ENCODE results near the gene INPP5F. TPM values are rescaled to one million over a fixed set of nuclear protein-coding genes. Genes with fewer than 3 reads are reported as not detected.
"Not testable (repeated sequence)": the region's sequence is repeated elsewhere in the genome, so short reads cannot be mapped to it uniquely, and the experiment has no call there.

Gene INPP5F
- total and polyA plus RNA-seq, 4 donors = 6.9 to 23.9 (median 18.3) TPM

DNA sequence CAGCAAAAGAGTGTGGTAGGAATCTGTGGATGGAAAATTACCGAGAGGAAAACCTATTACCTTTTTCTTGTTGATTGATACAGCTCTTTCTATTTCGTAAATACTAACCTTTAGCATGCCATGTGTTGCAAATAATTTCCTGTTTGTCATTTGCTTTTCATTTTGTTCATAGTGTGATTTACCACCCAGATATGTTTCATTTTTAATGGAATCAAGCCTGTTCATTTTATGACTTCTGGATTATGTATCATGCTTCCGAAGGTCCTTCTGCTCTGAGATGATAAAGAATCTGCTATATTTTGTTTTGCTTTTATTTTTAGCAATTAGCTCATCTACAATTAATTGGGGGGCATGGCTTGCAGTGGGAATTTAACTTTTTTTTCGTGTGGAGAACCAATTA, 46.5 kb downstream of the INPP5F start:
- intact Hi-C loops (cut with DNase I) = no loop called here
- Histone ChIP-seq H3K4me1 (ENCODE audit: control insufficient read depth in 1 of 2, insufficient read depth in 2 of 2, low read length in 2 of 2) (no peaks in the 10 kb centered on the region), H3K4me3 (ENCODE audit: low read length in 2 of 2) (no peak overlapping the region), H3K27me3 (ENCODE audit: control insufficient read depth in 1 of 2, insufficient read depth in 2 of 2, low read length in 1 of 2) (no peaks in the 10 kb centered on the region), H3K9me3 (ENCODE audit: control insufficient read depth, low read length) (no peaks in the 10 kb centered on the region), H3K27ac (ENCODE audit: low read depth in 1 of 2, low read length in 2 of 2) (no peak overlapping the region), H3K36me3 (ENCODE audit: control insufficient read depth in 1 of 2, insufficient read depth in 2 of 2, low read length in 1 of 2) (no peaks in the 10 kb centered on the region)
- ATAC-seq (ENCODE audit: low FRiP score) = no peak
- WGBS, 2 donors = 94 to 97% methylated on average over 4 of the region's 4 CpGs
- no peak for DNase-seq

DNA sequence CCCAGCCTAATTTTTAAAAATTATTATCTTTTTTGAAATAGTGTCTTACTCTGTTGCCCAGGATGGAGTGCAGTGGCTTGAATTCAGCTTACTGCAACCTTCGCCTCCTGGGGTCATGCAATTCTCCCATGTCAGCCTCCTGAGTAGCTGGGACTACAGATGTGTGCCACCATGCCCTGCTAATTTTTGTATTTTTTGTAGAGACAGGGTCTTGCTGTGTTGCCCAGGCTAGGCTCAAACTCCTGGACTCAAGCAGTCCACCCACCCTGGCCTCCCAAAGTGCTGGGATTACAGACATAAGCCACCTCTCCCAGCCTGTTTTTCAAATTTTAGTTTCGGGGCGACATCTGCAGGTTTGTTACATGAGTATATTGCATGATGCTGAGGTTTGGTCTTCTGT, 47.2 kb downstream of the INPP5F start:
- DNase-seq; H3K4me1 ChIP-seq (ENCODE audit: control insufficient read depth in 1 of 2, insufficient read depth in 2 of 2, low read length in 2 of 2); intact Hi-C loops (cut with DNase I); H3K9me3 ChIP-seq (ENCODE audit: control insufficient read depth, low read length); H3K27me3 ChIP-seq (ENCODE audit: control insufficient read depth in 1 of 2, insufficient read depth in 2 of 2, low read length in 1 of 2); H3K27ac ChIP-seq (ENCODE audit: low read depth in 1 of 2, low read length in 2 of 2); ATAC-seq (ENCODE audit: low FRiP score); H3K36me3 ChIP-seq (ENCODE audit: control insufficient read depth in 1 of 2, insufficient read depth in 2 of 2, low read length in 1 of 2); H3K4me3 ChIP-seq (ENCODE audit: low read length in 2 of 2): not testable (repeated sequence)
- WGBS, 2 donors = 98 to 99% methylated on average over 3 of the region's 3 CpGs

DNA sequence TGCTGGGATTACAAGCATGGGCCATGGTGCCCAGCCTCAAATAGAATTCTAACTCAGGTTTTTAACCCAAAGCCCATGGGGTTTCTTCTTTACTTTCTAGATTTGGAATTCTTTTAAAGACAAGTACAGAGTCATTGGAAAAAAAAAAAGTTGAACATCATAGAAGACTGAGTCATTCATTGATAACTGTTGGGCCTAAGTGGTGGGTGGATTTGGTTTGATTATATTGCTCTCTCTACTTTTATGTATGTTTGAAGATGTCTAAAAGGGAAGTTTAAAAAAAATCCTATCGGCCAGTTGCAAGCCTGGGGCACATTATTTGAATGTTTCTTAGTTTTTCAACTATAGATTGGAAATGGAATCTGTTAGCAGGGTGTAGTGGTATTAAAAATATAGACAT, 49.7 kb downstream of the INPP5F start:
- Histone ChIP-seq H3K4me1 (ENCODE audit: control insufficient read depth in 1 of 2, insufficient read depth in 2 of 2, low read length in 2 of 2) (no peaks in the 10 kb centered on the region), H3K4me3 (ENCODE audit: low read length in 2 of 2) (no peak overlapping the region), H3K36me3 (ENCODE audit: control insufficient read depth in 1 of 2, insufficient read depth in 2 of 2, low read length in 1 of 2) (no peaks in the 10 kb centered on the region), H3K27me3 (ENCODE audit: control insufficient read depth in 1 of 2, insufficient read depth in 2 of 2, low read length in 1 of 2) (no peaks in the 10 kb centered on the region), H3K27ac (ENCODE audit: low read depth in 1 of 2, low read length in 2 of 2) (no peak overlapping the region), H3K9me3 (ENCODE audit: control insufficient read depth, low read length) (no peaks in the 10 kb centered on the region)
- intact Hi-C loops (cut with DNase I) = no loop called here
- 95 to 96% methylated on average over 1 of the region's 1 CpG for WGBS, 2 donors
- no peak for ATAC-seq (ENCODE audit: low FRiP score)
- DNase-seq = no peak

DNA sequence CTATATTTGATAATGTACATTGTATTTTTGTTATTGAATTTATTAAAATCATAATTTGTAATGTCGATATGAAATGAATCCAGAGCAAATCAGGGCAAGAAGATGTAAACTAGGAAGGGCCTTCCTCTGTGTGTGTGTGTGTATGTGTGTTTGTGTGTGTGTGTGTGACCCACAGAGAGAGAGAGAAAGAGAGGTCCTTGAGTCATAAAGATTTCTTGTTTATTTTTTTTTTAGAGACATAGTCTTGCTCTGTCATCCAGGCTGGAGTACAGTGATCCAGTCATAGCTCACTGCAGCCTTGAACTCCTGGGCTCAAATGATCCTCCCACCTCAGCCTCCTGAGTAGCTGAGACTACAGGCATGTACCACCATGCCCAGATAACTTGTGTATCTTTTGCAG, 50.7 kb downstream of the INPP5F start:
- Histone ChIP-seq H3K4me3 (ENCODE audit: low read length in 2 of 2) (no peak overlapping the region), H3K4me1 (ENCODE audit: control insufficient read depth in 1 of 2, insufficient read depth in 2 of 2, low read length in 2 of 2) (no peaks in the 10 kb centered on the region), H3K27ac (ENCODE audit: low read depth in 1 of 2, low read length in 2 of 2) (no peak overlapping the region), H3K27me3 (ENCODE audit: control insufficient read depth in 1 of 2, insufficient read depth in 2 of 2, low read length in 1 of 2) (no peaks in the 10 kb centered on the region), H3K36me3 (ENCODE audit: control insufficient read depth in 1 of 2, insufficient read depth in 2 of 2, low read length in 1 of 2) (no peaks in the 10 kb centered on the region), H3K9me3 (ENCODE audit: control insufficient read depth, low read length) (no peaks in the 10 kb centered on the region)
- DNase-seq = no peak
- intact Hi-C loops (cut with DNase I) = no loop called here
- WGBS, 2 donors = 90 to 95% methylated on average over 1 of the region's 1 CpG
- no peak for ATAC-seq (ENCODE audit: low FRiP score)

DNA sequence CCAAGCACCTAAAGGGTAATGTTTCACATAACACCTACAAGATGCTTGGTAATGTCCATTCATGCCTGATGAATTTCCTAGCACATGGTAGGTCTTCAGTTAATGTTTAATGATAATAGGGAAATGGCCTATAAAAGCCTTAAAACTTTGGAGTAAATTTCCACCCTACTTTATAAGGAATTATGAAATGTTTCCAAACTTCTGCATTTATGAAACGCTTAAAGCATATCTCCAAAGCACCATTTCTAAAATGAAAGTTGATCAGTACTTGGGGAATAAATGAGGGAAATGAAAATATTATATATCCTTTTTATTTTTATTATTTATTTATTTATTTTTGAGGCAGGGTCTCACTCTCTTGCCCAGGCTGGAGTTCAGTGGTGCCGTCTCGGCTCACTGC, 51.8 kb downstream of the INPP5F start:
- no peaks in the 10 kb centered on the region for H3K27me3 ChIP-seq (ENCODE audit: control insufficient read depth in 1 of 2, insufficient read depth in 2 of 2, low read length in 1 of 2)
- no peak overlapping the region for H3K4me3 ChIP-seq (ENCODE audit: low read length in 2 of 2)
- H3K4me1 ChIP-seq (ENCODE audit: control insufficient read depth in 1 of 2, insufficient read depth in 2 of 2, low read length in 2 of 2) = no peaks in the 10 kb centered on the region
- DNase-seq (no peak), ATAC-seq (ENCODE audit: low FRiP score) (no peak)
- peaks cover 2% of the 10 kb centered on the region in 2 donors for H3K36me3 ChIP-seq (ENCODE audit: control insufficient read depth in 1 of 2, insufficient read depth in 2 of 2, low read length in 1 of 2)
- 98% methylated on average over 3 of the region's 3 CpGs for WGBS, 2 donors
- intact Hi-C loops (cut with DNase I) = no loop called here
- H3K9me3 ChIP-seq (ENCODE audit: control insufficient read depth, low read length) = no peaks in the 10 kb centered on the region
- no peak overlapping the region for H3K27ac ChIP-seq (ENCODE audit: low read depth in 1 of 2, low read length in 2 of 2)

DNA sequence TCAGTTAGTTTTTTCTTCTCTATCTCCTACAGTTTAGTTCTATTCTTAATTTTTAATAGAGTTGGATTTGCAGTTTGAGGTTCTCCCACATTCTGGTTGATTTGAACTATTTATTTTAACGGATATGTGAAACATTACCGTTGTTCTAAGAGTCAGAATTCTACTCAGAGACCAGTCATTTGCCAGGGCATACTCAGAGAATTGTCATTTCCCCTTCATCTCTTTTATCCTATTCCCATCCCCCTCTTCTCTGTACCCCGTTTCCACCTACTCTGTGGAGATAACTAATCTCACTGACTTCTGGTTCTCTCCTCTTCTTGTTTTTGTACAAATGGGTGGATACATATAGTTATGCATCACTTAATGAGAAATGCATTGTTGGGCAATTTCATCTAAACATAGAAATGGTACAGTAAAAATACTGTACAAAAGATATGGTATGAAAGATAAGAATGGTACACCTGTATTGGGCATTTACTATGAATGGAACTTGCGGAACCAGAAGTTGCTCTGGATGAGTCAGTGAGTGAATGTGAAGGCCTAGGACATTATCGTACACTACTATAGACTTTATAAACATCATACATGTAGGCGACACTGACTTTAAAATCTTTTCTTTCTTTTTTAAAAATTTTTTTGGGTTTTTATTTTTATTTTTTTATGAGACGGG, 53.1 kb downstream of the INPP5F start:
- Histone ChIP-seq H3K36me3 (ENCODE audit: control insufficient read depth in 1 of 2, insufficient read depth in 2 of 2, low read length in 1 of 2) (peaks cover 2% of the 10 kb centered on the region in 2 donors), H3K27me3 (ENCODE audit: control insufficient read depth in 1 of 2, insufficient read depth in 2 of 2, low read length in 1 of 2) (no peaks in the 10 kb centered on the region), H3K4me1 (ENCODE audit: control insufficient read depth in 1 of 2, insufficient read depth in 2 of 2, low read length in 2 of 2) (no peaks in the 10 kb centered on the region), H3K9me3 (ENCODE audit: control insufficient read depth, low read length) (no peaks in the 10 kb centered on the region), H3K27ac (ENCODE audit: low read depth in 1 of 2, low read length in 2 of 2) (no peak overlapping the region), H3K4me3 (ENCODE audit: low read length in 2 of 2) (no peak overlapping the region)
- 87% methylated on average over 7 of the region's 7 CpGs for WGBS, 2 donors
- intact Hi-C loops (cut with DNase I) = no loop called here
- DNase-seq (no peak), ATAC-seq (ENCODE audit: low FRiP score) (no peak)

DNA sequence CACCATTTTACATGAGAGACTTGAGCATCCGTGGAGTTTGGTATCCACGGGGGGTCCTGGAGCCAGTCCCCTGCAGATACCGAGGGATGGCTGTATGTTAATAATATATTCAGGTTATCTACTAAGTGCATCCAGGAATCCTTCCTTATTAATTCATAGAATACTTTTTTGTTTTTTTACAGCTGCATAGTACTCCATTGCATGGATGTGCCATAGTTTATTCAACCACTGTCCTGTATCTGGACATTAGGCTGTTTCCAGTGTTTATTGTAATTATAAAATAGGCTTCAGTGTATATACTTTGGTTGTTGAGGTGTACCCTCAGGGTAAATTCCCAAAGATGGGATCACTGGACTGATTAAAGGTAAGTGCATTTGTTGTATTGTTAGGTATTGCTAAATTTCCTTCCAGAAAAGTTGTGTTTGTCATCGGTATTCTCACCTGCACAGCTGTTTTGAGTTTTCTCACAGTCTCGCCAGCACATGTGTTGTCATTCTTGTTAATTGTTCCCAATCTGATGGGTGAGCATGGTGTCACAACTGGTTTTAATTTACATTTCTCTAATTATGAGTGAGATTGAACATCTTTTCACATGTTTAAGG, 55.1 kb downstream of the INPP5F start:
- peaks cover 2% of the 10 kb centered on the region in 2 donors for H3K36me3 ChIP-seq (ENCODE audit: control insufficient read depth in 1 of 2, insufficient read depth in 2 of 2, low read length in 1 of 2)
- no peaks in the 10 kb centered on the region for H3K9me3 ChIP-seq (ENCODE audit: control insufficient read depth, low read length)
- no peaks in the 10 kb centered on the region for H3K4me1 ChIP-seq (ENCODE audit: control insufficient read depth in 1 of 2, insufficient read depth in 2 of 2, low read length in 2 of 2)
- H3K27me3 ChIP-seq (ENCODE audit: control insufficient read depth in 1 of 2, insufficient read depth in 2 of 2, low read length in 1 of 2) = no peaks in the 10 kb centered on the region
- WGBS, 2 donors = 96 to 97% methylated on average over 5 of the region's 5 CpGs
- no peak overlapping the region for H3K4me3 ChIP-seq (ENCODE audit: low read length in 2 of 2)
- H3K27ac ChIP-seq (ENCODE audit: low read depth in 1 of 2, low read length in 2 of 2) = no peak overlapping the region
- intact Hi-C loops (cut with DNase I) = no loop called here
- ATAC-seq (ENCODE audit: low FRiP score) (no peak), DNase-seq (no peak)

DNA sequence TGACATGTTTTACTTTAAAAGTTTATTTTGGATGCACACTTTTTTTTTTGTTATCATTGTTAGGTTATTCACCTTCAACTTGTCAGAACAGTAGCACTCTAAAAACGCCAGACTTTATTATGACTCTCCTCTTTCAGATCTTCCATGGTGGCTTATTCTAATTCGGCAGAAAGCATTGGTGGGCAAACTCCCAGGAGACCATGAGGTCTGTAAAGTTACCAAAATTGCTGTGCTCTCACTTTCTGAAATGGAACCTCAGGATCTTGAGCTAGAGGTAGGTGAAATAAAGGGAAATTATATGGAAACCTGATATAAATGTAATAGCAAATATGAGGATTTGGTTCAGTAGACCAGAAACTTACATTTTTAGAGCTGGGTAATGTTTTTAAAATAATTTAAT, 55.6 kb downstream of the INPP5F start:
- Histone ChIP-seq H3K4me3 (ENCODE audit: low read length in 2 of 2) (no peak overlapping the region), H3K27me3 (ENCODE audit: control insufficient read depth in 1 of 2, insufficient read depth in 2 of 2, low read length in 1 of 2) (no peaks in the 10 kb centered on the region), H3K27ac (ENCODE audit: low read depth in 1 of 2, low read length in 2 of 2) (no peak overlapping the region), H3K4me1 (ENCODE audit: control insufficient read depth in 1 of 2, insufficient read depth in 2 of 2, low read length in 2 of 2) (no peaks in the 10 kb centered on the region), H3K36me3 (ENCODE audit: control insufficient read depth in 1 of 2, insufficient read depth in 2 of 2, low read length in 1 of 2) (peaks cover 2% of the 10 kb centered on the region in 2 donors), H3K9me3 (ENCODE audit: control insufficient read depth, low read length) (no peaks in the 10 kb centered on the region)
- ATAC-seq (ENCODE audit: low FRiP score) (no peak), DNase-seq (no peak)
- WGBS, 2 donors = 73 to 75% methylated on average over 2 of the region's 2 CpGs
- intact Hi-C loops (cut with DNase I) = no loop called here

DNA sequence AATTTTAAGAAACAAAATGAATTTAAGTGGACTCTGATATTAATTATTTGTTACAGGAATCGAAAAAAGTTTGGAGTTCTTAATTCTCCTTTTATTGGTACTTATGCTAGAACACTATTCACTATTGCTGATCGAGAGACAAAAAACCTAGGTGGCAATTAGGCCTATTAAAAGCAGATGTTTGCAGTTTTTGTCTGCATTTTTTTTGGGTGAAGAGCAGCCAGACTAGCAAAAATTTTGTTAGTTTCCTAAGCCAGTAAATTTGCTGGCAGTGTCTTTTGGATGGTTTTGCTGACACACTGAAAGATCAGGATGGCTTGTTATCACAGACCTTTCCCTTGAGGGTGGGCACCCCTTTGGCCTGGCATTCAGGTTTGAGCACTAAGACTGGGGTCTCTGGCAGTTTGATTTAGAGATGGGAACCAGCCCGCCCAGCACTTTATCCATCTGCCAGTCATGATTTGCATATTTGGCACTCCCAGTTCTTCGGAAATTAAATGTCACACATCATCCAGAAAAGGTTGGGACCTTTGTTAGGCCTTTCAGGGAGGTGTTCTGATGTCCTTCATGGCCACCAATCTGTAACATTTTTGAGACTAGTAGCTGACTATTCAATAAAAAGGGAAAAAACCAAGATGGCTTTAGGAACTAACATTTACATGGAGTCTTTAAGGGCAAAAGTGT, 57.3 kb downstream of the INPP5F start:
- intact Hi-C loops (cut with DNase I) = no loop called here
- Histone ChIP-seq H3K27ac (ENCODE audit: low read depth in 1 of 2, low read length in 2 of 2) (no peak overlapping the region), H3K27me3 (ENCODE audit: control insufficient read depth in 1 of 2, insufficient read depth in 2 of 2, low read length in 1 of 2) (no peaks in the 10 kb centered on the region), H3K4me3 (ENCODE audit: low read length in 2 of 2) (no peak overlapping the region), H3K4me1 (ENCODE audit: control insufficient read depth in 1 of 2, insufficient read depth in 2 of 2, low read length in 2 of 2) (no peaks in the 10 kb centered on the region), H3K36me3 (ENCODE audit: control insufficient read depth in 1 of 2, insufficient read depth in 2 of 2, low read length in 1 of 2) (peaks cover 2% of the 10 kb centered on the region in 2 donors), H3K9me3 (ENCODE audit: control insufficient read depth, low read length) (no peaks in the 10 kb centered on the region)
- WGBS, 2 donors = 91 to 92% methylated on average over 4 of the region's 4 CpGs
- ATAC-seq (ENCODE audit: low FRiP score) = no peak
- DNase-seq = no peak
